ENCODE results near the gene CCDC88C. TPM values are rescaled to one million over a fixed set of nuclear protein-coding genes. Genes with fewer than 3 reads are reported as not detected.

CCDC88C gene
- total and polyA plus RNA-seq, 4 donors: 16.5 to 66.0 (median 32.1) TPM

DNA sequence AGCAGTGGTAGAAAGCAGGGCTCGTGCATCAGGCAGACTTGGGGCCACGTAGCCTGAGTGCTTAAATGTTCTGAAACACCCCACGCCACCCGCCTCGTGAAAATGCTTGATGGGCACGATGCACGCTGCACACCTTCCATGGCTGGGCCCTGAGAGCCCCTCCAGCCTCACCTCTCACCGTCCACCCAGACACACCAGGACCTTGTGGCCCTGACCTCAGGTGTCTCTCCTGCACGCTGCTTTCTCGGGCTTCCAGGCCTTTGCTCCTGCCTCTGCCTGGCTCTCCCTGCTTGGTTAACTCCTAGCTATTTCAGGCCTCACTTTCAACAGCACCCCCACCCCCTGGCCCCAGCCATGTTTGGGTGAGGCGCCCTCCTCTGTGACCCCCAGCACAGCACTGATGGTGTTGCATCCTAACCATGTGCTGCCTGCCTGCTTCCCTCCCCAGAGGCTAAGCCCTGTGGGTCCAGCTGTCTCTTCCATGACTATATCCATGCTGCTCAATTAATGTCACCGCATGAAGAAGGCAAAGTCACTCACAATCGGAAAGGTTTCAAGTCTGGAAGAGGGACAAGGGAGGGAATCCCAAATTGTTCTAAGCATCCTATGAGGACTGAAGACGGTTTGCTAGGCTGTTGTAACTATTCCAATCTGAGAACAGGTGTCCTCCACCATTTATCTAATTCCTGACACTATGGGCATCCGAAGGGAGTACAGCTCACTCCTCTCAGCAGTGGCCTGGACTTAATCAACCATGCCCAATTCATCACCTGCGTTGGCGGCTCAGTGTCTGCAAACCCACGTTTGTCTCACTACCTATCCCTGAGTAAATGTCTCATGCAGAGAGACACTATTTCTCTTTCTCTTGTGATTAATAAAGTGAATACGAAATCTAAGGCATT is 82.2 kb downstream of the CCDC88C start:
- no peak overlapping the region for H3K4me3 ChIP-seq
- peaks cover 0 to 20% (median 0%) of the 10 kb centered on the region in 4 donors for H3K36me3 ChIP-seq (ENCODE audit: control insufficient read depth in 4 of 4, insufficient read depth in 4 of 4, low read length in 4 of 4)
- H3K9me3 ChIP-seq (ENCODE audit: control insufficient read depth in 4 of 4, insufficient read depth in 3 of 4, low read length in 3 of 4): no peaks in the 10 kb centered on the region
- WGBS, 2 donors: 94 to 95% methylated on average over 19 of the region's 19 CpGs
- H3K4me1 ChIP-seq (ENCODE audit: control insufficient read depth in 5 of 5, insufficient read depth in 5 of 5, low read length in 5 of 5): peaks cover 0 to 18% (median 3%) of the 10 kb centered on the region in 5 donors
- H3K9ac ChIP-seq (ENCODE audit: insufficient read depth in 1 of 2, low read length in 2 of 2): no peak overlapping the region
- H3K27me3 ChIP-seq (ENCODE audit: control insufficient read depth in 3 of 3, insufficient read depth in 3 of 3, low read length in 2 of 3): peaks cover 0 to 4% (median 0%) of the 10 kb centered on the region in 3 donors
- ATAC-seq (ENCODE audit: insufficient read depth, low FRiP score) (no peak), DNase-seq (no peak)
- TF ChIP-seq, protein P1, sequence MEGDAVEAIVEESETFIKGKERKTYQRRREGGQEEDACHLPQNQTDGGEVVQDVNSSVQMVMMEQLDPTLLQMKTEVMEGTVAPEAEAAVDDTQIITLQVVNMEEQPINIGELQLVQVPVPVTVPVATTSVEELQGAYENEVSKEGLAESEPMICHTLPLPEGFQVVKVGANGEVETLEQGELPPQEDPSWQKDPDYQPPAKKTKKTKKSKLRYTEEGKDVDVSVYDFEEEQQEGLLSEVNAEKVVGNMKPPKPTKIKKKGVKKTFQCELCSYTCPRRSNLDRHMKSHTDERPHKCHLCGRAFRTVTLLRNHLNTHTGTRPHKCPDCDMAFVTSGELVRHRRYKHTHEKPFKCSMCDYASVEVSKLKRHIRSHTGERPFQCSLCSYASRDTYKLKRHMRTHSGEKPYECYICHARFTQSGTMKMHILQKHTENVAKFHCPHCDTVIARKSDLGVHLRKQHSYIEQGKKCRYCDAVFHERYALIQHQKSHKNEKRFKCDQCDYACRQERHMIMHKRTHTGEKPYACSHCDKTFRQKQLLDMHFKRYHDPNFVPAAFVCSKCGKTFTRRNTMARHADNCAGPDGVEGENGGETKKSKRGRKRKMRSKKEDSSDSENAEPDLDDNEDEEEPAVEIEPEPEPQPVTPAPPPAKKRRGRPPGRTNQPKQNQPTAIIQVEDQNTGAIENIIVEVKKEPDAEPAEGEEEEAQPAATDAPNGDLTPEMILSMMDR (IDR thresholded peaks at IDR 0.05; ENCODE audit: control extremely low read depth, extremely low read depth): no peak
- no peak overlapping the region for H3K27ac ChIP-seq (ENCODE audit: low read depth in 1 of 2, low read length in 1 of 2)

DNA sequence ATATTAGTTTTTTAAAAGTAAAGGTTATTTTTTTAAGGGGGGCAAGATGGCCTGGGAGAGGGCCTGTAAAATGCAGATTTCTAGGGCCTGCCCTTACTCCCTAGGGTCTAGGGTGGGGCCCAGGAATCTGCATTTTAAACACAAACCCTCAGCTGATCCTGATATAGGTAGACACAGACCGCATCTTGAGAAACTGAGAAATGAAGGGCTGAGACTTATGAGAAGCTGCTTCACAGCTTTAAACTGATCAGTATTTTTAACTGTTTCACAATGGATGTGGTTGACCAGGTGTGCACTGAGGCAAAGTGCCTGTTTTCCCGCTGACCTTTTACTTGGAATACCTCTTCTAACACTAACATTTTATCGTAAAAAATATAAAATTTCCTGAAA is 84.0 kb downstream of the CCDC88C start:
- Histone ChIP-seq H3K36me3 (ENCODE audit: control insufficient read depth in 4 of 4, insufficient read depth in 4 of 4, low read length in 4 of 4) (peaks cover 0 to 14% (median 0%) of the 10 kb centered on the region in 4 donors), H3K4me1 (ENCODE audit: control insufficient read depth in 5 of 5, insufficient read depth in 5 of 5, low read length in 5 of 5) (peaks cover 0 to 27% (median 6%) of the 10 kb centered on the region in 5 donors), H3K27ac (ENCODE audit: low read depth in 1 of 2, low read length in 1 of 2) (no peak overlapping the region), H3K4me3 (no peak overlapping the region), H3K9ac (ENCODE audit: insufficient read depth in 1 of 2, low read length in 2 of 2) (no peak overlapping the region), H3K9me3 (ENCODE audit: control insufficient read depth in 4 of 4, insufficient read depth in 3 of 4, low read length in 3 of 4) (no peaks in the 10 kb centered on the region), H3K27me3 (ENCODE audit: control insufficient read depth in 3 of 3, insufficient read depth in 3 of 3, low read length in 2 of 3) (peaks cover 0 to 4% (median 0%) of the 10 kb centered on the region in 3 donors)
- DNase-seq (no peak), ATAC-seq (ENCODE audit: insufficient read depth, low FRiP score) (no peak)
- TF ChIP-seq, protein P1 (IDR thresholded peaks at IDR 0.05; ENCODE audit: control extremely low read depth, extremely low read depth): no peak
- 89 to 97% methylated on average over 3 of the region's 3 CpGs for WGBS, 2 donors

DNA sequence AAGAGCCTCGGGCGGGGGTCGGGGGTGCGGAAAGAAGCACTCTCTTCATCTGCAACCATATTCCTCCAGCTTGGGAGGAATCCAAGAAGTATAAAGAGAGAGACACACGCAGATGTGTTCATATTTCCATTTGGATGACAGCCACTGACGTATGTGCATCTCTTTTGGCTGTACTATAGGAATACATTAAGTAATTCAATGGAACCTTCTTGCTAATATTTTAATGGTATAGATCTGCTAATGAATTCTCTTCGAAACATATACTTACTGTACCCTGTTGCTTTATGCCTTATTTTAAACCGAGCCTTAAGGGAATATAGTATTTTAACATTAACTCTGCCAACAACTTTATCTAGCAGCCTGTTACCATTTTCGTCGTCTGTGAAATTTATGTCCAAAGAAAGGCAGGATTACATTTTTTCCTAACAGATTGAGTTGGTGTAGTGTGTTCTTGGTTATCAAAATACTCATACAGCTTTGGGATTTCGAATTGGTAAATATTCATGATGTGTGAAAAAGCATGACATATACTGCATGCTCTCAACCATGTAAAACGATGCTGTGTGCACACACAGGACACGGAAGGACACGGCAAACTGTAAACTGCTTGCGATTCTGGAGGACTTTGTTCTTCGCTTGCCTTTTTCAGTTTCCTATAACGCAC is 84.5 kb downstream of the CCDC88C start:
- H3K4me1 ChIP-seq (ENCODE audit: control insufficient read depth in 5 of 5, insufficient read depth in 5 of 5, low read length in 5 of 5): peaks cover 0 to 27% (median 6%) of the 10 kb centered on the region in 5 donors
- H3K9ac ChIP-seq (ENCODE audit: insufficient read depth in 1 of 2, low read length in 2 of 2): no peak overlapping the region
- H3K9me3 ChIP-seq (ENCODE audit: control insufficient read depth in 4 of 4, insufficient read depth in 3 of 4, low read length in 3 of 4): no peaks in the 10 kb centered on the region
- WGBS, 2 donors: 88 to 89% methylated on average over 17 of the region's 17 CpGs
- no peak overlapping the region for H3K4me3 ChIP-seq
- ATAC-seq (ENCODE audit: insufficient read depth, low FRiP score) (no peak), DNase-seq (peak in 2 of 3 donors; percentile 50 to 57)
- TF ChIP-seq, protein P1 (IDR thresholded peaks at IDR 0.05; ENCODE audit: control extremely low read depth, extremely low read depth): no peak
- peaks cover 0 to 4% (median 0%) of the 10 kb centered on the region in 3 donors for H3K27me3 ChIP-seq (ENCODE audit: control insufficient read depth in 3 of 3, insufficient read depth in 3 of 3, low read length in 2 of 3)
- H3K36me3 ChIP-seq (ENCODE audit: control insufficient read depth in 4 of 4, insufficient read depth in 4 of 4, low read length in 4 of 4): peaks cover 0 to 12% (median 0%) of the 10 kb centered on the region in 4 donors
- no peak overlapping the region for H3K27ac ChIP-seq (ENCODE audit: low read depth in 1 of 2, low read length in 1 of 2)

Data from lung (tissue), 12 donors.